Measurements from ENCODE around the gene PAXX.

The PAXX gene

DNA sequence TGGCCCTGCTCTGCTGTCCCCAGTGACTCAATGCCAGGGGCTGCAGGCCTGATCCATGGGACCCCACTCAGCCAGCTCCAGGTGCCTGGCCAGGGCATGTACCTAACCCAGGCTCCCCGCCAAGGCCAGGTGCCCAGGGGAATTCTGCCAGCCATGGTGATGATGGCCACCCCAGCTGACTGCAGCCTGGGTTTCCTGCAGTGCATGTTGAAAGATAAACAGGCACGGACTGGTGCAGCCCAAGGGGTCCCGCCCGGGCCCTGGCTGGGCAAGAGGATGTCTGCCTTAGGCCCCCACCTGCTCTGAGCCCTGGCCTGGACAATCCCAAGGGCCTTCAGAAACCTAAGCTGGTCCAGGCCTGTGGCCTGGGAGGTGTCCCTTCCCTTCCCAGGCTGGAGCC, 34.6 kb downstream of the PAXX start:
- no peak overlapping the region for H3K14ac ChIP-seq (ENCODE audit: low read length in 2 of 2)
- no peak overlapping the region for H3K23ac ChIP-seq (ENCODE audit: low read length in 2 of 2)
- H3K79me1 ChIP-seq (replicated peaks; ENCODE audit: low read length, poor library complexity, severe bottlenecking): no peaks in the 10 kb centered on the region
- no peak overlapping the region for H2BK5ac ChIP-seq (ENCODE audit: low read depth, low read length, poor library complexity, severe bottlenecking)
- H2AFZ ChIP-seq (ENCODE audit: low read depth, low read length): no peak overlapping the region
- H2BK12ac ChIP-seq (ENCODE audit: low read length in 2 of 2): no peak overlapping the region
- H2BK120ac ChIP-seq (ENCODE audit: low read depth, low read length): no peak overlapping the region
- no peak for DNase-seq
- peaks cover 40% of the 10 kb centered on the region for H3K4me1 ChIP-seq (ENCODE audit: control insufficient read depth, insufficient read depth, low read depth, low read length)
- H3K4ac ChIP-seq (ENCODE audit: low read depth in 1 of 2, low read length in 2 of 2): no peak overlapping the region
- H3K36me3 ChIP-seq (ENCODE audit: control insufficient read depth in 1 of 2, insufficient read depth in 2 of 2, low read depth in 1 of 2, low read length in 2 of 2): peaks cover 0 to 8% of the 10 kb centered on the region in 2 experiments
- no peak overlapping the region for H4K8ac ChIP-seq (ENCODE audit: low read length)
- no peaks in the 10 kb centered on the region for H3K9me3 ChIP-seq (ENCODE audit: control insufficient read depth, low read length)
- peak overlapping the region in 1 of 2 experiments; percentile 77 for H3K4me3 ChIP-seq (ENCODE audit: insufficient read depth in 1 of 2, low read depth in 1 of 2, low read length in 2 of 2)
- no peak overlapping the region for H2AK5ac ChIP-seq (ENCODE audit: low read length, severe bottlenecking)
- H3K27ac ChIP-seq (ENCODE audit: low read length, poor library complexity, severe bottlenecking): no peak overlapping the region
- no peak overlapping the region for H3K4me2 ChIP-seq (ENCODE audit: low read length, poor library complexity, severe bottlenecking)
- no peak overlapping the region for H4K91ac ChIP-seq (ENCODE audit: low read length)
- no peak overlapping the region for H3K9ac ChIP-seq (ENCODE audit: low read length)
- no peak overlapping the region for H2BK15ac ChIP-seq (ENCODE audit: low read depth, poor library complexity, severe bottlenecking)
- 85% methylated on average over 4 of the region's 4 CpGs for WGBS
- peaks cover 0 to 4% of the 10 kb centered on the region in 2 experiments for H3K27me3 ChIP-seq (ENCODE audit: control insufficient read depth in 1 of 2, insufficient read depth in 1 of 2, low read length in 2 of 2)
- H3K18ac ChIP-seq (ENCODE audit: low read depth in 1 of 2, low read length in 2 of 2): no peak overlapping the region

DNA sequence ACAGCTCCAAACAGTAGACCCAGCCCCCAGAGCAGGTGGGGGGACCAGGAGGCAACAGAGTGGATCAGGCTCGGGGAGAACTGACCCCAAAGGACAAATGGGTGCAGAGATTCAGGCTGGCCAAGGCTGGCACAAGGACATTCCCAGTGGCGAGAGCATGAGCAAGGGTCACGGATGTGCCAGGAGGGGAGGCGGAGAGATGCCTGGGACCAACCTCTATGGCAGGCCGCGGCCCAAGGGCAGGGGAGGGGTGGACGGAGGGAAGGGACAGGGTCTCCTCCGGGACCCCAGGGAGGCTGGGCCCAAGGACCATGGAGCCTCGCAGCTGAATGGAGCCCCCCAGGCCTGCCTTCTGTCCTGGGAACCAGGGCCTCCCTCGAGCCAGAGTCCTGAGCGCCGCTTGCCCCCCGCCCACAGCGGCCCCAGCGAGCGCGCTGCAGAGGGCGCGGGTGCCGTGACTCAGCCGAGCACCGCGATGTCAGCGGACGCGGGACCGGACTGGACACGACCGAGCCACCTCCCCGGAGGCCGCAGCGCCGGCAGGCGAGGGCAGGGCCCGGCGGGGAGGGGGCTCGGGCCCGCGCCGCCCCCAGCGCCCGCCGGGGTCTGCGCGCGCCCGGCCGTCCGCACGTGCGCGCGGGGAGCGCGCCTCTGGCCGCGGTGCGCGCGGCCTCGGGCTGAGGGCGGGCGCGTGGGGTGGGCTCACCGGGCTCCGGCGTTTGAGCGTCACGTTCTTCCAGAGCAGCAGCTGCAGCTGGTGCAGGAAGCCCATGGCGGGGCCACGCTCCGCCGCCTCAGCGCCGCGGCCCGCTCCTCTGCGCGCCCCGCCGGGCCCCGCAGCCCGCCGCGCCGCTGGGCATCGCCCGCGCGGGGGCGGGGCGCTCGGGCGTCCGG, 35.4 kb downstream of the PAXX start, which contains the start of gene ABCA2:
ABCA2 (minus strand) TSS at position 869 of the 894 bp plus-strand sequence; CDS start at position 772, 97 bp downstream.
- Histone ChIP-seq H4K8ac (ENCODE audit: low read length) (peak within 1 kb of the TSS; percentile 42), H3K18ac (ENCODE audit: low read depth in 1 of 2, low read length in 2 of 2) (peak within 1 kb of the TSS; percentile 56 to 86), H3K79me1 (replicated peaks; ENCODE audit: low read length, poor library complexity, severe bottlenecking) (no peaks in the 10 kb centered on the region), H3K4me2 (ENCODE audit: low read length, poor library complexity, severe bottlenecking) (peak within 1 kb of the TSS; percentile 87), H2AFZ (ENCODE audit: low read depth, low read length) (peak within 1 kb of the TSS; percentile 42), H3K27me3 (ENCODE audit: control insufficient read depth in 1 of 2, insufficient read depth in 1 of 2, low read length in 2 of 2) (peaks cover under 1 to 4% of the 10 kb centered on the region in 2 experiments), H3K9ac (ENCODE audit: low read length) (peak within 1 kb of the TSS; percentile 70), H3K36me3 (ENCODE audit: control insufficient read depth in 1 of 2, insufficient read depth in 2 of 2, low read depth in 1 of 2, low read length in 2 of 2) (peaks cover 0 to 2% of the 10 kb centered on the region in 2 experiments), H3K4me3 (ENCODE audit: insufficient read depth in 1 of 2, low read depth in 1 of 2, low read length in 2 of 2) (peak within 1 kb of the TSS; percentile 55 to 77), H3K9me3 (ENCODE audit: control insufficient read depth, low read length) (no peaks in the 10 kb centered on the region), H3K27ac (ENCODE audit: low read length, poor library complexity, severe bottlenecking) (no peak within 1 kb of the TSS), H3K4me1 (ENCODE audit: control insufficient read depth, insufficient read depth, low read depth, low read length) (peaks cover 40% of the 10 kb centered on the region), H3K14ac (ENCODE audit: low read length in 2 of 2) (peak within 1 kb of the TSS in 1 of 2 experiments; percentile 56), H2AK5ac (ENCODE audit: low read length, severe bottlenecking) (no peak within 1 kb of the TSS), H3K4ac (ENCODE audit: low read depth in 1 of 2, low read length in 2 of 2) (no peak within 1 kb of the TSS), H2BK5ac (ENCODE audit: low read depth, low read length, poor library complexity, severe bottlenecking) (no peak within 1 kb of the TSS), H2BK12ac (ENCODE audit: low read length in 2 of 2) (peak within 1 kb of the TSS in 1 of 2 experiments; percentile 25), H2BK120ac (ENCODE audit: low read depth, low read length) (peak within 1 kb of the TSS; percentile 59), H4K91ac (ENCODE audit: low read length) (peak within 1 kb of the TSS; percentile 76), H3K23ac (ENCODE audit: low read length in 2 of 2) (peak within 1 kb of the TSS in 1 of 2 experiments; percentile 16), H2BK15ac (ENCODE audit: low read depth, poor library complexity, severe bottlenecking) (peak within 1 kb of the TSS; percentile 71)
- peak; percentile 45 for DNase-seq
- 15% methylated on average over 25 of the region's 95 CpGs for WGBS

DNA sequence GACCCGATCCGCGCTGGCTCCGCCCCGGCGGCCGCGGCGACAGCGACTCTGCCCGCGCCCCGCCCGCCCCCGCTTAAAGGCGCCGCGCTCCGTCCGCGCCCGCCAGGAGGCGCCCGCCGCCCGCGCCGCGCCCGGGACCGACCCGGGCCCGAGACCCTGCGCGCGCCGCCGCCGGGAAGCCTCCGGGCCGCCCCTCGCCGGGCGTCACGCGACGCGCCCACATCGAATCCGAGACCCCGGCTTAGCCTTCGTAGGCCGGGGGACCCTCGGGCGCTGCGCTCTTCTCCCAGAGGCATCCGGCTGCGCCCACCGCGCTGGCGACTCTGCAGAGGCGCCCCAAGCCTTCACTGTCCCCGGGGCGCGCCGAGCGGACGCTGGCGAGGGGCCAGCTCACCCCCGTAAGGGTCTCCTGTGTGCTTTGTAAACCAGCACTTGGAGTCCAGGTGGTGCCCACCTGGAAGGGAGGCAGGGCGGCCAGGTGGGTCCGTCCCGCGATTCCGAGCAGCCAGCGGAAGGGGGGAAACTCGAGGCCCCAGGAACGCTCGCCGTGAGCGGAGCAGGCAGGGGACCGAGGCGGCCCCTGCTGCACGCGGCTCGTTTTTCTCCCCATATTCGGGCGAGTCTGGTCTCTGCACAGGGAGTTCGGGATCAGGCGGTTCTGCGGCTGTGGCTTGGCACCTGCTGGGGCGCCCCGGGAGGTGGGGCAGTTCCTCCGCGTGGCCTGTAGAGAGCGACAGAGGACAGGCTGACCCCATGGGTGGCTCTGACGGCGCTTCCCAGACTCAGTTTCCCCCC, 36.2 kb downstream of the PAXX start:
- H2BK15ac ChIP-seq (ENCODE audit: low read depth, poor library complexity, severe bottlenecking): peak overlapping the region; percentile 71
- peak overlapping the region; percentile 76 for H4K91ac ChIP-seq (ENCODE audit: low read length)
- H2BK5ac ChIP-seq (ENCODE audit: low read depth, low read length, poor library complexity, severe bottlenecking): no peak overlapping the region
- peak; percentile 41 for DNase-seq
- peak overlapping the region in 1 of 2 experiments; percentile 16 for H3K23ac ChIP-seq (ENCODE audit: low read length in 2 of 2)
- H2BK120ac ChIP-seq (ENCODE audit: low read depth, low read length): no peak overlapping the region
- H4K8ac ChIP-seq (ENCODE audit: low read length): peak overlapping the region; percentile 42
- H2AK5ac ChIP-seq (ENCODE audit: low read length, severe bottlenecking): no peak overlapping the region
- H2AFZ ChIP-seq (ENCODE audit: low read depth, low read length): peak overlapping the region; percentile 42
- peak overlapping the region in 1 of 2 experiments; percentile 9 for H3K18ac ChIP-seq (ENCODE audit: low read depth in 1 of 2, low read length in 2 of 2)
- peaks cover 33% of the 10 kb centered on the region for H3K4me1 ChIP-seq (ENCODE audit: control insufficient read depth, insufficient read depth, low read depth, low read length)
- peak overlapping the region; percentile 55 to 77 for H3K4me3 ChIP-seq (ENCODE audit: insufficient read depth in 1 of 2, low read depth in 1 of 2, low read length in 2 of 2)
- no peak overlapping the region for H2BK12ac ChIP-seq (ENCODE audit: low read length in 2 of 2)
- no peak overlapping the region for H3K4ac ChIP-seq (ENCODE audit: low read depth in 1 of 2, low read length in 2 of 2)
- H3K27ac ChIP-seq (ENCODE audit: low read length, poor library complexity, severe bottlenecking): no peak overlapping the region
- no peaks in the 10 kb centered on the region for H3K79me1 ChIP-seq (replicated peaks; ENCODE audit: low read length, poor library complexity, severe bottlenecking)
- WGBS: 3% methylated on average over 71 of the region's 98 CpGs
- H3K4me2 ChIP-seq (ENCODE audit: low read length, poor library complexity, severe bottlenecking): peak overlapping the region; percentile 87
- no peaks in the 10 kb centered on the region for H3K9me3 ChIP-seq (ENCODE audit: control insufficient read depth, low read length)
- peaks cover 4 to 6% of the 10 kb centered on the region in 2 experiments for H3K27me3 ChIP-seq (ENCODE audit: control insufficient read depth in 1 of 2, insufficient read depth in 1 of 2, low read length in 2 of 2)
- no peaks in the 10 kb centered on the region for H3K36me3 ChIP-seq (ENCODE audit: control insufficient read depth in 1 of 2, insufficient read depth in 2 of 2, low read depth in 1 of 2, low read length in 2 of 2)
- H3K14ac ChIP-seq (ENCODE audit: low read length in 2 of 2): no peak overlapping the region
- H3K9ac ChIP-seq (ENCODE audit: low read length): peak overlapping the region; percentile 58

All from mesenchymal stem cell (in vitro differentiated cells and primary cell).